GM20000 (cell line): ENCODE data around the gene LSS.
"Not testable (repeated sequence)": the region's sequence is repeated elsewhere in the genome, so short reads cannot be mapped to it uniquely, and the experiment has no call there.

ENCODE experiments used
- DNase-seq: peaks from one replicate; pipeline ENCODE4 v3.0.0; 2012; ENCODE audit warnings: low spot score
- CTCF ChIP-seq: IDR thresholded peaks from 2 replicates; pipeline ENCODE4 v1.5.1; 2012; ENCODE audit warnings: mild to moderate bottlenecking, control low read depth; ENCODE audit errors: extremely low read depth, missing control alignments

LSS gene

GRCh38 chr21:46180778-46181391 lies 47.7 kb downstream of the LSS start:
- TF ChIP-seq CTCF: no peak
- no peak for DNase-seq

GRCh38 chr21:46180079-46180722 lies 48.4 kb downstream of the LSS start:
- no peak for TF ChIP-seq CTCF
- no peak for DNase-seq

- DNase-seq: no peak
- TF ChIP-seq CTCF: no peak
These were observed 48.9 kb downstream of the LSS start for GRCh38 chr21:46179708-46180078.

GRCh38 chr21:46178961-46179360 lies 49.6 kb downstream of the LSS start:
- DNase-seq: no peak
- TF ChIP-seq CTCF: no peak

- not testable (repeated sequence) for DNase-seq
These were observed 52.0 kb downstream of the LSS start for GRCh38 chr21:46176443-46177129.

GRCh38 chr21:46173573-46173972 lies 55.0 kb downstream of the LSS start:
- TF ChIP-seq CTCF: no peak
- DNase-seq: no peak

GRCh38 chr21:46172863-46173528 lies 55.6 kb downstream of the LSS start:
- DNase-seq: no peak
- no peak for TF ChIP-seq CTCF
